ENCODE measurements around the gene STAP1. TPM values are rescaled to one million over a fixed set of nuclear protein-coding genes. Genes with fewer than 3 reads are reported as not detected.

STAP1 gene
- total and polyA plus RNA-seq, 10 of the 15 experiments (the other 5 are each of a cell fraction or from before 2014, with no cell fraction given): 4.6 to 19.4 (median 9.4) TPM

- TF ChIP-seq MLLT1 (IDR thresholded peaks at IDR 0.05): peak; percentile 74; the same call in 1 of the 2 replicates
- no peak for TF ChIP-seq MEF2A (IDR thresholded peaks at IDR 0.05; ENCODE audit: insufficient read depth, low read depth, low read length)
- 0 out of 2 replicates have a peak, but pooled peaks have one; percentile 56 for TF ChIP-seq SMAD5 (IDR thresholded peaks at IDR 0.05; ENCODE audit: low read depth)
- peak; percentile 89 for TF ChIP-seq YY1 (IDR thresholded peaks at IDR 0.05; ENCODE audit: low read depth, low read length)
- no peak for TF ChIP-seq KAT2A (conservative IDR thresholded peaks at IDR 0.05; ENCODE audit: control insufficient read depth, low read depth, low read length)
- TF ChIP-seq POLR2A (IDR thresholded peaks at IDR 0.05; ENCODE audit: low read depth, low read length): peak; percentile 99
- no peak; the same call in 1 of the 2 replicates for TF ChIP-seq CREB1 (IDR thresholded peaks at IDR 0.05; ENCODE audit: low read depth)
- peak; percentile 66 for TF ChIP-seq SP1 (IDR thresholded peaks at IDR 0.05; ENCODE audit: low read depth, low read length)
- TF ChIP-seq ZNF24 (IDR thresholded peaks at IDR 0.05): no peak
- no peak for TF ChIP-seq HDAC2 (IDR thresholded peaks at IDR 0.05)
- no peak for TF ChIP-seq SREBF1 (IDR thresholded peaks at IDR 0.05; ENCODE audit: low read length)
- peak; percentile 92 for TF ChIP-seq PML (IDR thresholded peaks at IDR 0.05; ENCODE audit: low read length)
- peak; percentile 74 for TF ChIP-seq E2F4 (IDR thresholded peaks at IDR 0.05; ENCODE audit: low read depth, low read length)
- peak in 1 of 2 experiments; percentile 30; a peak in 1 of 4 replicates for TF ChIP-seq SRF (IDR thresholded peaks at IDR 0.05; ENCODE audit: low read depth in 2 of 2, low read length in 2 of 2)
- TF ChIP-seq NFYB (IDR thresholded peaks at IDR 0.05; ENCODE audit: insufficient read depth, low read depth, low read length): peak; percentile 84
- TF ChIP-seq TAF1 (IDR thresholded peaks at IDR 0.05; ENCODE audit: borderline replicate concordance, low read depth, low read length): peak; percentile 92
- peak; percentile 78; the same call in 1 of the 2 replicates for TF ChIP-seq RB1 (IDR thresholded peaks at IDR 0.05; ENCODE audit: borderline replicate concordance)
- TF ChIP-seq NR2C2 (IDR thresholded peaks at IDR 0.05; ENCODE audit: borderline replicate concordance, control insufficient read depth, insufficient read length, low read depth): no peak
- peak; percentile 60 for TF ChIP-seq NRF1 (conservative IDR thresholded peaks at IDR 0.05; ENCODE audit: low read depth, low read length)
- TF ChIP-seq PBX3 (IDR thresholded peaks at IDR 0.05; ENCODE audit: insufficient replicate concordance, low read depth, low read length): no peak
- TF ChIP-seq POLR2AphosphoS5 (IDR thresholded peaks at IDR 0.05; ENCODE audit: low read length): peak; percentile 98
- TF ChIP-seq E2F8 (IDR thresholded peaks at IDR 0.05; ENCODE audit: low read depth, partially characterized antibody): no peak
- no peak for TF ChIP-seq ESRRA (IDR thresholded peaks at IDR 0.05; ENCODE audit: low read length)
- peak; percentile 75; the same call in 1 of the 2 replicates for TF ChIP-seq MXI1 (IDR thresholded peaks at IDR 0.05; ENCODE audit: low read depth, low read length)
- peak; percentile 50 for TF ChIP-seq KLF5 (IDR thresholded peaks at IDR 0.05; ENCODE audit: partially characterized antibody)
- peak; percentile 66 for TF ChIP-seq IKZF1 (conservative IDR thresholded peaks at IDR 0.05)
Observed at GRCh38 chr4:67545199-67546003, 13.1 kb upstream of the STAP1 start, which contains the start of gene CENPC (continued).

Measured in GM12878 (cell line).